Hypothalamus (tissue), 51 donors: Measurements from ENCODE around the gene MEF2C.

ENCODE experiments used
- DNase-seq, 51 donors: peaks; one replicate each; lab custom pipeline; 2025; lab: John Stamatoyannopoulos, UW

MEF2C gene

GRCh38 chr5:88732181-88732633 is 150.8 kb downstream of the MEF2C start:
- DNase-seq, result peak in 25 of 51 donors; percentile 1 to 79 (median 17)

DNA sequence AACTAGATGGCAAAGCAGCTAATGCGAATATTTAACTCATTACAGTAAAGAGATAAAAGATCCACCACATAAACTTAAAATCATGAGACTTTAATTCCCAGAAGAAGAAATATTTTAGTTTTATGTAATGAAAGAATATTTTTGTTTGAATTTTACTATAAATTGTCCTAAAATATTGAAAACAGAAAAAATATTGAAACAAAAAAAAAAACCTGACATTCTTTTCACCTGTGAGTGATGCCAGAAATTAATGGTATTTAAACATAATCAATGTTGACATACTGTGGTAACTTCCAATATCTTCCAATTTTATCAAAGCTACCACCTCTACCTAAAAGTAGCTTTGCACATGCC is 153.2 kb downstream of the MEF2C start:
- DNase-seq, result no peak

DNA sequence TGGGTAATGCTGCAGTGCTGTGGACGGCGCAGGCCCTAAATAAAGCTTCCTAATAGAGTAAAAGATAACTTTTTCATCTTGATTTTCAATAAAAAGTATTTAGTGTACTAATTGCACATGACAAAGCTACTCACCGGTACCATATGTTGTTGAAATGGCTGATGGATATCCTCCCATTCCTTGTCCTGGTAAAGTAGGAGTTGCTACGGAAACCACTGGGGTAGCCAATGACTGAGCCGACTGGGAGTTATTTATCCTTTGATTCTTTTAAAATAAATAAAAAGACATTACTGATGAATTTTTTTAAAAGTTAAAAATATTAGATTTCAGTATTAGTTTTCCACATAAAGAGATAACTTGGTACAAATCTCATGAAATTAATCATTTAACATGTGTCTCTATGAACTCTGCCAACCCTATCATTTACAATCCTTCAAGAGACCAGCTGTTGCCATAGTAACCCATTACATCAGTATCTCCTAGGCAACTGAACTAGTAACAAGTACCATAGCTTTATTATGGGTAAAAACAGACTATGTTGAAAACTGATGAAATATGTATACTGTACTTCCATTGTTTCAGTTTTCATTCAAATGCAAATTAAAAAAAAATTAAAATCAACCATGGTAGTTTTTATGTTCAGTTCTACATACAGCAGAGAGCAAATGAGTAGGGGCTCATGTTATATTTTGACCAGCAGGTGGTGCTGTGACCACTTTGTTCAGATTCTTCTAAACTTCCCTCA is 153.7 kb downstream of the MEF2C start:
- peak in 31 of 51 donors; percentile 1 to 81 (median 47) for DNase-seq

DNA sequence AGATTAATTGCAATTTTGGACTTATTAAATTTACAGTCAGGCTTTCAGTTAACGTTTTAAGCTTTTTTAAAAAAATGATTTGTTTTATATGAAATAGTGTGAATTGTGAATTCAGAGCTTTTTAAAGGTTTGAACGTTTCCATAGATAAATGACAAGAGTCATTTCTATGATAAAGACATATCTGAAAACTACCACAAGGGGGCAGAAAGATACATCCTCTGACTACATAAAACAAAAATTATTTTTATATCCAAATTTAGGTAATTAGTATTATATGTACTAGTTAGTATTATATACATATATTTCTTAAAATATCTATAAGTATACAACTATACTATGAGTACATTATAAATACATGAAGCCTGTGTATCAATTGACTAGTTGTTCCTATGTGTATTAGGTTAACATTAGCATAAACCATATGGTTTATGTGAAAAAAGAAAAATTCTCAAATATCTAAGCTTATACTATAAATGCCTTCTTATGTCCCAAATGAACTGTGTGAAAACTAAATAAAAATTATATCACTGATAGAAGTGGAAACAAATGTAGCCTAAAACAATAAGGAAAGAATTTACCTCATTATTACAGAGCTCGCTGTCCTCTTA is 155.2 kb downstream of the MEF2C start:
- no peak for DNase-seq

GRCh38 chr5:88725454-88725853 is 157.5 kb downstream of the MEF2C start:
- no peak for DNase-seq

DNA sequence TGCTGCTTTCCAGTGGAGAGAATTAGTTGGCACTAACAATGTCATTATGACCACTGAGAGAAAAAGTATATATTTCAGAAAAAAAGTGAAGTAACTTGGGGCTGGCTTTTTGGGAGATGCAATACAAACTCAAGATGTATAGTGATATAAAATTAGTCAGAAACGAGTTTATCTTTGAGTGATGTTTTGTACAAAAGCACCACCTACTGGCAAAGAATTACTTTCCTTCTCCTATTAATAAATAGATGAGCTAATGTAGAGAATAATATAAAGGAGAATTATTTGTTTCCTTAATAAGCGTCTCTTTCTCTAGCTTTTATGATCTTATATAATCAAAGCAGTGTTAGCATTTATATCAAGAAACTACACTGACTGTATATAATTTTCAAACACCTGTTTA is 158.8 kb downstream of the MEF2C start:
- peak in 1 of 51 donors; percentile 19 for DNase-seq

DNA sequence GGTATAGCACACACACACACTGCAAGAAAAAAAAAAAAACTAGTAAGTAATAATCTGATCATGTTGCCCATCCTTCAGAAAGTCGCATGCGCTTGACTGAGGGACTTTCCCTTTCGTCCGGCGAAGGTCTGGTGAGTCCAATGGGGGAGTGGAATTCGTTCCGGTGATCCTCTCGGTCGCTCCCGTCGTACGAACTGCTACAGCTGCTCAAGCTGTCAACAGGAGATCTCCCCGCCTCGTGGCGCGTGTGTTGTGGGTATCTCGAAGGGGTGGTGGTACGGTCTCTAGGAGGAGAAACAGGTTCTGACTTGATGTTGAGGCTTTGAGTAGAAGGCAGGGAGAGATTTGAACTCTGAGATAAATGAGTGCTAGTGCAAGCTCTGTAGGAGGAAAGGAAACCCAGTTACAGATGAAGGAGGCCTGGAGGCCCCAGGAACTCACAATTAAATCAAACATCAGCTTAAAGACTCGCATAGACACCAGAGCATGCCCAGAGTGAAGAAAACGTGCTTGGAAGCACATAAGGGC is 160.4 kb downstream of the MEF2C start:
- DNase-seq, result no peak

GRCh38 chr5:88719434-88719833 is 163.6 kb downstream of the MEF2C start:
- DNase-seq, result no peak

- no peak for DNase-seq
Observed at GRCh38 chr5:88718736-88719135, 164.2 kb downstream of the MEF2C start.

DNA sequence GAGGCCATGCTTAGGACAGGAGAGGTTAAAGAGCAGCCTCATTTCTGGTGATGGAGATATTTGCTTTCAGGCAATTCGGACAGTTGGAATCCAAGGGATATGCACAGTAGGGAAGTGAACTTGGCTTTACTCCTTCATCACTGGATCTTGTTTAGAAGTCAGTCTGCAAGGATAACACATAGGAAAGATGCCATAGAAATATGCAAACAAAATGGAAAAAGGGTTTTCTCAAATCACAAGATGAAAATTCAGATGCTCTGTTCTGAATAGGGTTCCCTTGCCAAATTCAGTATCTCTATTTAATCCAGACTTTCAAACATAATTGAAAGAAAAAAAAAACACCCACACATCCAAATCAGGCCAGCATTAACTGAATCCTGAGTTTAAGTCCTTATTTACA is 166.9 kb downstream of the MEF2C start:
- DNase-seq, result no peak

DNA sequence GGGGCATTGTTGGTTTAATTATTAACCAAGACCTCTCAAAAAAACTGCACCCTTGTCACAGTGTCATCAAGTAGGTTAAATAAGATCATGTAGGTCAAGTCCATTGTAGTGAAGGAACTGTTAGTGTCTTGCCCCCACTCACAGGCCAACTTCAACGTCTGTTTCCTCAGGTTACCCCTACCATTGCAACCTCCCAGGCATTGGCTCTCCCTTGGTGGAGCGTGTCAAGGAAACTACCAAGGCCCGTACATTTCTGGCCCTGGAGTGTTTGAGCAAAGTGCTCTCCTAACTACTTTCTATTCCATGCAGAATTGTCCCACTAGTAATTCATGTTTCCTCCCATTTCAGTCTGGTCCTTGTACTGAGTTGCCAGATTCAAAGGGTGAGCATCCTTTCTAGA is 167.5 kb downstream of the MEF2C start:
- DNase-seq, result no peak

GRCh38 chr5:88713818-88714217 is 169.2 kb downstream of the MEF2C start:
- no peak for DNase-seq

DNA sequence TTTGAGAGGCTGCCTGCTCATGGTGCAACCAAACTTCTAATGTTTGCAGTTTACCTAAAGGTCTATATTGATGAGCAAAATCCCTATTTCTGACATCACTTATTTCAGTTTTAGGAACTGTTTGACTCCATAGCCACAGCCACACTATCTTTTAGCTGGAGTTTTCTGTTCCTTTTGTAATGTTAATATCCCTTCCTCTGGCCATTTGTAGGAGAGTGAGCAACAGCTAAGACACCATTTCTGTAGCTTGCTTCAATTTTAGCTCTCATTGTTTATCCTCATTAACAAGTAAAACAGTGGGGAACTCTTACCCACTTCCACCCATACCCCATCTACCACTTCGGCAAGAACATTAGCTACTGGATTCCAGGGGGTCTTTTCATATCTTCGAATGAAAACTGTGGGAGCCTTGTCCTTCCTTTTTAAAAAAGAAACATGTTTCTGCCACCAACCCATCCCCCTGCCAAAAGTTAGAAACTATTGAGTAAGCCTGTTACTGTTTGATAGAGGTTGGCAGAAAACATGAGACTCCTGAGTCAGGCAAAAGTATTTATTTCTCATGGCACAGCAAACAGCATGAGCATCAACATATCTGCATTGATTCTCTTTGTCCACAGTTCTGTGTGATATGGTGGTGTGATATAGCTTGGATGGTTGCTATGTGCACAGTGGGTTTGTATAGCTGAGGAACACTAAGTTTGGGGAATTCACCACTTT is 174.1 kb downstream of the MEF2C start:
- DNase-seq, result no peak

GRCh38 chr5:88708021-88708420 is 175.0 kb downstream of the MEF2C start:
- no peak for DNase-seq

GRCh38 chr5:88707216-88707965 is 175.6 kb downstream of the MEF2C start:
- DNase-seq, result no peak

DNA sequence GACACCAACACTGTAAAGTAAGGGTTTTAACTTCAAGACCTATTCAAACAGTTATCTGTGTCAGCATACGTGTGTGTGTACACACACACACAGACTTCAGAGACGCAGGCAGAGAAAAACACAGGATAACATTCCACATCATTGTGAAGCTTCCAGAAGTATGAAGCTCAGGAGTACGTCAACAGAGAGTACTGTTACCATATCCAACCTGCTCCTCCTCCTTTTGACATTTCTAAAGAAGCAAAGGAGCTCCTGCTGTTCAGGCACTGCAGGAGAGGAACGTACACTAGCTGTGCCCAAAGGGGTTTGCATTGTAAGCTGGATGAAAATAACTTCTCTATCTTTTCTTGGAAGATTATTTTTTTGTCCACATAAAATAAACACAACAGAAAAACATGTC is 180.7 kb downstream of the MEF2C start:
- DNase-seq, result no peak

DNA sequence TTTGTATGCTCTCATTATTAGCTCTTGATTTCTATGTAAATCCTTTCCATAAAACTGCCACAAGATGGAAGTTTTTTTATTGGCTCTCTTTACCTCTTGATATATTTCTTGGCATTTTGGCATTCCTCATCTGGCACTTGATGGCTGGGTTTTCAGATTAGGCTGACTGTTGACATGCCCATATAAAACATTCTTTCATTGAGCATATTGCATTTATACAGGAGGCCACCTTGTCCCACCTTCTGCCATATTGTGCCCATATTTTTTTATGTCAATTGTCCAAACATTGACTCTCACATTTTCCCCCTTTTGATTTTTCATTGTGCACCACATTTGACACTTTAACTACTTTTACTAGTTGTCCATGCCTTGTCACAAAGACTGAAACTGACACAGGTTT is 182.9 kb downstream of the MEF2C start:
- DNase-seq, result no peak

GRCh38 chr5:88698290-88698689 is 184.7 kb downstream of the MEF2C start:
- no peak for DNase-seq

DNA sequence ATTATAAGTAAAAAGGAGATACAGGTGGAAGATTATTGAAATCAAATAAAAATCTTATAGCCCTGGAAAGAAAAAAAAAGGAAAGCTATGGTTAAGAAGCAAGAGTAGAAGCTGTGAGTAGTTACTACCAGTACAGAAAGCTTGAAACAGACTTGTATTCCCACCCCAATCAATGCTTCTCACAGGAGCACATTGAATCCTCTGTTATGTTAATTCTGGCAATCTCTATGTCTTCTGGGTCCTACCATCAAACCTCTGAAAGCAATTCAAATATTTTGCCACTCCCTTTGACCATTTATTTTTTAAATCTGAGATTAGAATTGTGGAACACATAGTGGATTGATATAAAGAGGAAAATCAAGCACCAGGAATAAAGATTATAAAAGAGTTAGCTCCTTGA is 186.5 kb downstream of the MEF2C start:
- no peak for DNase-seq

DNA sequence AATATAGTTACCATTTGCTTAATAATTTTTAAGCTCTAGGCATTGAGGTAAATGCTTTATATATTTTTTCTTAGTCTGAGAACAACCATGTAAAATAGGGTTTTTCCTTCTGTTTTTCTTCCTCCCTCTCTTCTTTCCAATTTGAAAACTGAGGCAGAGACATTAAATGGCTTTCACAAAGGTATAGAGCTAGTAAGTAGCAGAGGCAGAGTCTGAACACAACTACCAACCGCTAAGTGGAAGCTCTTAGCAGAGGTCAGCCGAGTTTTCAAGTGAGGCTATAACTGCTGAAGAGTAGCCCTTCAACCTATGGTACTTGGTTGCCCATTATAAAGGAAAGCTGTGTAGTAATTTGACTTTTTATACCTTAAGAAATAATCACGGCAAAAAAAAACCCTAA is 187.1 kb downstream of the MEF2C start:
- no peak for DNase-seq

- peak in 1 of 51 donors; percentile 29 for DNase-seq
Observed at GRCh38 chr5:88695232-88695631, 187.8 kb downstream of the MEF2C start.
